PC-9 (cell line): ENCODE data around the gene TMEM131L.

ENCODE experiments used
- CTCF ChIP-seq: fragments of 200-600 bp; sonication (generic); conservative IDR thresholded peaks from 2 replicates; pipeline ENCODE4 v1.6.1; 2017; ENCODE audit warnings: mixed run types, antibody characterized with exemption, mild to moderate bottlenecking, moderate library complexity
- EZH2 ChIP-seq: fragments of 200-600 bp; sonication (generic); IDR thresholded peaks from 2 replicates; pipeline ENCODE4 v1.8.0; 2017; ENCODE audit warnings: antibody characterized with exemption, low read depth

- no peak for TF ChIP-seq CTCF
- TF ChIP-seq EZH2 = no peak
These were observed 210.3 kb downstream of the TMEM131L start for GRCh38 chr4:153676486-153676885.
